ENCODE data around the gene FIBCD1. TPM values are rescaled to one million over a fixed set of nuclear protein-coding genes. Genes with fewer than 3 reads are reported as not detected.
"Not testable (repeated sequence)": the region's sequence is repeated elsewhere in the genome, so short reads cannot be mapped to it uniquely, and the experiment has no call there.

The FIBCD1 gene
- polyA plus RNA-seq, 4 donors, result 0.35 to 1.5 TPM; not detected in 2

GRCh38 chr9:130959809-130960334 is 20.8 kb upstream of the FIBCD1 start:
- Histone ChIP-seq H3K27ac (ENCODE audit: low read depth in 1 of 3, low read length in 2 of 3) (no peak overlapping the region), H3K4me1 (ENCODE audit: control insufficient read depth in 3 of 3, insufficient read depth in 2 of 3, low read depth in 1 of 3, low read length in 2 of 3) (no peaks in the 10 kb centered on the region), H3K9me3 (ENCODE audit: control insufficient read depth in 2 of 2, insufficient read depth in 1 of 2, low read depth in 1 of 2, low read length in 1 of 2) (peaks cover 2 to 10% of the 10 kb centered on the region in 2 donors), H3K27me3 (ENCODE audit: control insufficient read depth in 3 of 3, insufficient read depth in 3 of 3, low read length in 3 of 3) (peaks cover 0 to 7% (median 0%) of the 10 kb centered on the region in 3 donors), H3K36me3 (ENCODE audit: control insufficient read depth in 3 of 3, insufficient read depth in 2 of 3, low read depth in 1 of 3, low read length in 3 of 3) (no peaks in the 10 kb centered on the region), H3K4me3 (ENCODE audit: low read depth in 1 of 3, low read length in 3 of 3) (no peak overlapping the region)
- DNase-seq (no peak), FAIRE-seq (no peak)
- WGBS, 3 donors, result 82 to 89% (median 87%) methylated on average over 9 of the region's 9 CpGs

GRCh38 chr9:130958564-130958963 is 19.5 kb upstream of the FIBCD1 start:
- FAIRE-seq; H3K4me3 ChIP-seq (ENCODE audit: low read depth in 1 of 3, low read length in 3 of 3); H3K27ac ChIP-seq (ENCODE audit: low read depth in 1 of 3, low read length in 2 of 3); H3K4me1 ChIP-seq (ENCODE audit: control insufficient read depth in 3 of 3, insufficient read depth in 2 of 3, low read depth in 1 of 3, low read length in 2 of 3); H3K27me3 ChIP-seq (ENCODE audit: control insufficient read depth in 3 of 3, insufficient read depth in 3 of 3, low read length in 3 of 3); H3K36me3 ChIP-seq (ENCODE audit: control insufficient read depth in 3 of 3, insufficient read depth in 2 of 3, low read depth in 1 of 3, low read length in 3 of 3); H3K9me3 ChIP-seq (ENCODE audit: control insufficient read depth in 2 of 2, insufficient read depth in 1 of 2, low read depth in 1 of 2, low read length in 1 of 2); DNase-seq: not testable (repeated sequence)
- WGBS, 3 donors, result 86 to 97% (median 87%) methylated on average over 4 of the region's 4 CpGs

- Histone ChIP-seq H3K27ac (ENCODE audit: low read depth in 1 of 3, low read length in 2 of 3) (no peak overlapping the region), H3K27me3 (ENCODE audit: control insufficient read depth in 3 of 3, insufficient read depth in 3 of 3, low read length in 3 of 3) (peaks cover 0 to 7% (median 4%) of the 10 kb centered on the region in 3 donors), H3K36me3 (ENCODE audit: control insufficient read depth in 3 of 3, insufficient read depth in 2 of 3, low read depth in 1 of 3, low read length in 3 of 3) (no peaks in the 10 kb centered on the region), H3K4me1 (ENCODE audit: control insufficient read depth in 3 of 3, insufficient read depth in 2 of 3, low read depth in 1 of 3, low read length in 2 of 3) (no peaks in the 10 kb centered on the region), H3K4me3 (ENCODE audit: low read depth in 1 of 3, low read length in 3 of 3) (no peak overlapping the region), H3K9me3 (ENCODE audit: control insufficient read depth in 2 of 2, insufficient read depth in 1 of 2, low read depth in 1 of 2, low read length in 1 of 2) (peaks cover 2 to 4% of the 10 kb centered on the region in 2 donors)
- DNase-seq (no peak), FAIRE-seq (no peak)
- 76 to 84% (median 80%) methylated on average over 11 of the region's 11 CpGs for WGBS, 3 donors
Observed at GRCh38 chr9:130957451-130958203, 18.6 kb upstream of the FIBCD1 start.

GRCh38 chr9:130956636-130957450 is 17.8 kb upstream of the FIBCD1 start:
- DNase-seq, result no peak
- no peak overlapping the region for H3K4me3 ChIP-seq (ENCODE audit: low read depth in 1 of 3, low read length in 3 of 3)
- no peak overlapping the region for H3K27ac ChIP-seq (ENCODE audit: low read depth in 1 of 3, low read length in 2 of 3)
- no peaks in the 10 kb centered on the region for H3K4me1 ChIP-seq (ENCODE audit: control insufficient read depth in 3 of 3, insufficient read depth in 2 of 3, low read depth in 1 of 3, low read length in 2 of 3)
- FAIRE-seq, result no peak
- H3K27me3 ChIP-seq (ENCODE audit: control insufficient read depth in 3 of 3, insufficient read depth in 3 of 3, low read length in 3 of 3), result peaks cover 0 to 12% (median 4%) of the 10 kb centered on the region in 3 donors
- peaks cover 2 to 4% of the 10 kb centered on the region in 2 donors for H3K9me3 ChIP-seq (ENCODE audit: control insufficient read depth in 2 of 2, insufficient read depth in 1 of 2, low read depth in 1 of 2, low read length in 1 of 2)
- H3K36me3 ChIP-seq (ENCODE audit: control insufficient read depth in 3 of 3, insufficient read depth in 2 of 3, low read depth in 1 of 3, low read length in 3 of 3), result no peaks in the 10 kb centered on the region
- WGBS, 3 donors, result 62 to 72% (median 71%) methylated on average over 21 of the region's 21 CpGs

- Histone ChIP-seq H3K9me3 (ENCODE audit: control insufficient read depth in 2 of 2, insufficient read depth in 1 of 2, low read depth in 1 of 2, low read length in 1 of 2) (peaks cover 2 to 4% of the 10 kb centered on the region in 2 donors), H3K4me1 (ENCODE audit: control insufficient read depth in 3 of 3, insufficient read depth in 2 of 3, low read depth in 1 of 3, low read length in 2 of 3) (no peaks in the 10 kb centered on the region), H3K4me3 (ENCODE audit: low read depth in 1 of 3, low read length in 3 of 3) (no peak overlapping the region), H3K36me3 (ENCODE audit: control insufficient read depth in 3 of 3, insufficient read depth in 2 of 3, low read depth in 1 of 3, low read length in 3 of 3) (no peaks in the 10 kb centered on the region), H3K27me3 (ENCODE audit: control insufficient read depth in 3 of 3, insufficient read depth in 3 of 3, low read length in 3 of 3) (peaks cover 0 to 12% (median 4%) of the 10 kb centered on the region in 3 donors), H3K27ac (ENCODE audit: low read depth in 1 of 3, low read length in 2 of 3) (no peak overlapping the region)
- FAIRE-seq (no peak), DNase-seq (no peak)
- WGBS, 3 donors, result 58 to 61% (median 59%) methylated on average over 18 of the region's 18 CpGs
Observed at GRCh38 chr9:130955947-130956621, 17.0 kb upstream of the FIBCD1 start.

- not testable (repeated sequence) for H3K4me3 ChIP-seq (ENCODE audit: low read depth in 1 of 3, low read length in 3 of 3); H3K9me3 ChIP-seq (ENCODE audit: control insufficient read depth in 2 of 2, insufficient read depth in 1 of 2, low read depth in 1 of 2, low read length in 1 of 2); FAIRE-seq; H3K36me3 ChIP-seq (ENCODE audit: control insufficient read depth in 3 of 3, insufficient read depth in 2 of 3, low read depth in 1 of 3, low read length in 3 of 3); DNase-seq; H3K27ac ChIP-seq (ENCODE audit: low read depth in 1 of 3, low read length in 2 of 3); H3K4me1 ChIP-seq (ENCODE audit: control insufficient read depth in 3 of 3, insufficient read depth in 2 of 3, low read depth in 1 of 3, low read length in 2 of 3)
- WGBS, 3 donors, result 91 to 97% (median 96%) methylated on average over 2 of the region's 2 CpGs
- H3K27me3 ChIP-seq (ENCODE audit: control insufficient read depth in 3 of 3, insufficient read depth in 3 of 3, low read length in 3 of 3), result peaks cover 0 to 12% (median 4%) of the 10 kb centered on the region in 3 donors
Observed at GRCh38 chr9:130954925-130955324, 15.9 kb upstream of the FIBCD1 start.

GRCh38 chr9:130954317-130954716 is 15.3 kb upstream of the FIBCD1 start:
- Histone ChIP-seq H3K4me1 (ENCODE audit: control insufficient read depth in 3 of 3, insufficient read depth in 2 of 3, low read depth in 1 of 3, low read length in 2 of 3) (no peaks in the 10 kb centered on the region), H3K36me3 (ENCODE audit: control insufficient read depth in 3 of 3, insufficient read depth in 2 of 3, low read depth in 1 of 3, low read length in 3 of 3) (no peaks in the 10 kb centered on the region), H3K9me3 (ENCODE audit: control insufficient read depth in 2 of 2, insufficient read depth in 1 of 2, low read depth in 1 of 2, low read length in 1 of 2) (peaks cover 2 to 15% of the 10 kb centered on the region in 2 donors), H3K4me3 (ENCODE audit: low read depth in 1 of 3, low read length in 3 of 3) (no peak overlapping the region), H3K27me3 (ENCODE audit: control insufficient read depth in 3 of 3, insufficient read depth in 3 of 3, low read length in 3 of 3) (peaks cover 0 to 9% (median 8%) of the 10 kb centered on the region in 3 donors), H3K27ac (ENCODE audit: low read depth in 1 of 3, low read length in 2 of 3) (no peak overlapping the region)
- no peak for FAIRE-seq
- no peak for DNase-seq
- 90 to 97% (median 93%) methylated on average over 1 of the region's 1 CpG for WGBS, 3 donors

Data from small intestine (tissue), 7 donors.